ENCODE data around the gene CSNK1D. TPM values are rescaled to one million over a fixed set of nuclear protein-coding genes. Genes with fewer than 3 reads are reported as not detected.
A peak's percentile ranks its signal among the peaks of the same experiment; 100 is the strongest.

Gene CSNK1D
- total and polyA plus RNA-seq, 8 donors, result 47.1 to 107 (median 66.0) TPM

DNA sequence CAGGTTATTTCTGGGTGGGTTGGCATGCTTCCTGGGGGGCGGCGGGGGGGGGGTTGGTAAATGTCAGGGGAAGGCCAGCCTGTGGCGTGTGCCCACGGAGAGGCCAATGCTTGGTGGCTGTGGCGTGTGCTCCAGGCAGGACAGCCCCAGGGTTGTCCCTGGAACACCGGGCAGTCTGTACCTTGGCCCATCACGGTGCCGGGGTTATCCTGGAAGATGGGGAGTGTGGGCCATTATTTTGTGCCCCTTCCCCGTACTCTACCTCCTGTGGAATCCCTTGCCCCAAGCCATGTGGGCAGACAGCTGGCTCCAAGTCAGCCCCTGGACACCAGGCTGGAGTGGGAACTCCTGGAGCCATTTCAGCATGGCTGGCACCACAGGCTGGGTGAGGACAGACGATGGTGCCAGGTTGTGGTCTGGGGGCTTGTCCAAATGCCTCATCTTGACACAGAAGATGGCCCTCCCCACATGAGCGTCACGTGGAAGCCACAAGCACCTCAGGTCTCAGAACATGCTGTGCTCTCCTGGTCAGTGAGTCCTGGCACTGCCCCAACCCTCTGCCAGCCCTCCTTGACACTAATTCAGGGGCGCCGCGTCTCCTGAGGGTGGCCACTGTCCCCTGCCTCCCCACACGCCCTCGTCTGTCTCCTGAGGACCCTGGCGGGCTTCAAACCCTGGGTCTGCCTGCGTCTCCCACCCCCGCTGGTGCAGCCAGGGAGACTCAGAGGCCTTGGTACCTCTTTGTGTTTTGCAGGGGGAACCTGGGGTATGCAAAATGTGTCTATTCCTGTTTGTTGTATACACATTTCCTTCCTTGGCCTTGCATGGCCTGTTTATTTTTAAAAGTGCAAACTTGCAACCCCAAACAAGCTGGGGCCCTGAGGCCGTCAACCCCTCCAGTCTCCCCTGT is 40.4 kb downstream of the CSNK1D start:
- Histone ChIP-seq H3K9me3 (no peaks in the 10 kb centered on the region), H3K4me3 (no peak overlapping the region), H3K36me3 (no peaks in the 10 kb centered on the region), H3K27ac (no peak overlapping the region), H3K27me3 (no peaks in the 10 kb centered on the region), H3K4me1 (peaks cover 7 to 10% (median 7%) of the 10 kb centered on the region in 3 donors)
- 74 to 87% methylated on average over 18 to 21 of the region's 21 CpGs for WGBS, 2 donors
- ATAC-seq (no peak), DNase-seq (peak in 2 of 6 donors; percentile 42 to 51), FAIRE-seq (no peak)
- intact Hi-C loops (cut with DNase I), result loop anchor here in 1 of 3 donors (10.0 kb wide), 1 partner anchor 92 kb away; no protein-coding TSS in a partner anchor
- TF ChIP-seq, protein P1, sequence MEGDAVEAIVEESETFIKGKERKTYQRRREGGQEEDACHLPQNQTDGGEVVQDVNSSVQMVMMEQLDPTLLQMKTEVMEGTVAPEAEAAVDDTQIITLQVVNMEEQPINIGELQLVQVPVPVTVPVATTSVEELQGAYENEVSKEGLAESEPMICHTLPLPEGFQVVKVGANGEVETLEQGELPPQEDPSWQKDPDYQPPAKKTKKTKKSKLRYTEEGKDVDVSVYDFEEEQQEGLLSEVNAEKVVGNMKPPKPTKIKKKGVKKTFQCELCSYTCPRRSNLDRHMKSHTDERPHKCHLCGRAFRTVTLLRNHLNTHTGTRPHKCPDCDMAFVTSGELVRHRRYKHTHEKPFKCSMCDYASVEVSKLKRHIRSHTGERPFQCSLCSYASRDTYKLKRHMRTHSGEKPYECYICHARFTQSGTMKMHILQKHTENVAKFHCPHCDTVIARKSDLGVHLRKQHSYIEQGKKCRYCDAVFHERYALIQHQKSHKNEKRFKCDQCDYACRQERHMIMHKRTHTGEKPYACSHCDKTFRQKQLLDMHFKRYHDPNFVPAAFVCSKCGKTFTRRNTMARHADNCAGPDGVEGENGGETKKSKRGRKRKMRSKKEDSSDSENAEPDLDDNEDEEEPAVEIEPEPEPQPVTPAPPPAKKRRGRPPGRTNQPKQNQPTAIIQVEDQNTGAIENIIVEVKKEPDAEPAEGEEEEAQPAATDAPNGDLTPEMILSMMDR (IDR thresholded peaks at IDR 0.05), result no peak

DNA sequence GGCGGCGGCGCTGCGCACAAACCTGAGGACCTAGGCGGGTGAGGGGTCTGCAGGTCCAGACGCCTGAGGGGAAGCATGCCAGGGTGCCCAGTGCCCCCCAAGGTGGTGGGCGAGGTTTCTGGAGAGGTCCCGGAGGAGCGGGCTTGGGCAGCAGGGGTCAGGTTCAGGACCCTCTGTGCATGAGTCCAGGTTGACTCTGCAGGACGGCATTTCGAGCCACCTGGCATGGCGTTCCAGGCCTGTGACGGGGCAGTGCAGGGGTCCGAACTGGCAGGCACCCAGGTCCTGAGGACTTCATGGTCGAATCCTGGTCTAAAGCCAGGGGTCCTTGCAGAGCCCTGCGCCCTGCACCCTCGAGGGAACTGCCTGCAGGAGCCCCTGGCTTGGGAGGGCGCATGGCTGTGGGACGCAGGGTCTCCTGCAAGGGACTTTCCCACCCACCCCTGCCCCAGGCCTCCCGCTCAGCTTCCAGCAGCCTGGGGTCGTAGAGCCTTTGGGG is 41.1 kb downstream of the CSNK1D start:
- H3K27ac ChIP-seq, result no peak overlapping the region
- H3K4me3 ChIP-seq, result no peak overlapping the region
- FAIRE-seq (no peak), DNase-seq (peak in 2 of 6 donors; percentile 51 to 82), ATAC-seq (no peak)
- TF ChIP-seq, protein P1 (IDR thresholded peaks at IDR 0.05), result no peak
- peaks cover 7 to 10% (median 7%) of the 10 kb centered on the region in 3 donors for H3K4me1 ChIP-seq
- H3K36me3 ChIP-seq, result no peaks in the 10 kb centered on the region
- no peaks in the 10 kb centered on the region for H3K27me3 ChIP-seq
- intact Hi-C loops (cut with DNase I), result loop anchor here in 1 of 3 donors (10.0 kb wide), 1 partner anchor 92 kb away; no protein-coding TSS in a partner anchor
- 82 to 85% methylated on average over 21 of the region's 21 CpGs for WGBS, 2 donors
- H3K9me3 ChIP-seq, result no peaks in the 10 kb centered on the region

DNA sequence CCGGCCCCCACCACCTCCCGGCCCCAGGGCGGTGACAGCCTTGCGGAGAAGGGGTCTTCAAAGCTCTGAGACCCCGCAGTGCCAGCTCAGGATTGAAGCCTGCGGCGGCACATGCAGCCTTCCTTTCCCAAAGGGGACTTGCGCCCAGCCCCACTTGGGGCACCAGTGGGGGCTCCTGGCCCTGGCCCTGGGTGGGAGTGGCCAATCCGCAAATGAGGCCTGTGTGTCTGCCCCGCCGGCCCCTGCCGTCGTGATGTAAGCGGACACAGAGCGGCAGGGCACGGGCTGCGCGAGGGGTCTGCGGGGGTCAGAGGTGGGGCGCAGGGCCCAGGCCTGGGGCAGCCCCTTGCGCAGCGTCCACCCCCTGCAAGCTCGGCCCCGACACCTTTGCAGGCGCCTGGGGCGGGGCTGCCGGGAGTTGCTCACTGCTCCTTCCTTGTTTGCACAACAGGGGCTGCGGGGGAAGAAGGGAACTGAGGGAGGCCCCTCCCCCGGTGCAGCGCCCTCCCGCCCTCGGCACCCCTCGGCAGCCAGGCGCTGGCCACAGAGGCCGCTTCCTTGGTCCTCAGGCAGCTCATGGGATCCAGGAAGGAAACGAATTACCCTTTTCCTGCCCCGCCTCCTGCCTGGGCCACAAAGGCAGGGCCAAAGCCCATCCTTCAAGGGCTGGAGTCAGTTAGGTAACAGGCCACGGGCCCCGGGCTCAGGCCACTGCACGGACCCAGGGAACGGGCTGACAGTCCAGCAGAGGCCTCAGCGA is 41.8 kb downstream of the CSNK1D start:
- Histone ChIP-seq H3K9me3 (no peaks in the 10 kb centered on the region), H3K4me3 (peak overlapping the region; percentile 14 to 40 (median 28)), H3K36me3 (no peaks in the 10 kb centered on the region), H3K27ac (peak overlapping the region in 3 of 4 donors; percentile 39 to 69 (median 66)), H3K27me3 (no peaks in the 10 kb centered on the region), H3K4me1 (peaks cover 7 to 10% (median 7%) of the 10 kb centered on the region in 3 donors)
- intact Hi-C loops (cut with DNase I), result loop anchor here in 1 of 3 donors (10.0 kb wide), 1 partner anchor 93 kb away; no protein-coding TSS in a partner anchor
- FAIRE-seq (no peak), DNase-seq (peak in 4 of 6 donors; percentile 35 to 79 (median 72)), ATAC-seq (peak; percentile 25 to 47 (median 40))
- 25 to 32% methylated on average over 22 to 42 of the region's 42 CpGs for WGBS, 2 donors
- TF ChIP-seq, protein P1 (IDR thresholded peaks at IDR 0.05), result no peak

DNA sequence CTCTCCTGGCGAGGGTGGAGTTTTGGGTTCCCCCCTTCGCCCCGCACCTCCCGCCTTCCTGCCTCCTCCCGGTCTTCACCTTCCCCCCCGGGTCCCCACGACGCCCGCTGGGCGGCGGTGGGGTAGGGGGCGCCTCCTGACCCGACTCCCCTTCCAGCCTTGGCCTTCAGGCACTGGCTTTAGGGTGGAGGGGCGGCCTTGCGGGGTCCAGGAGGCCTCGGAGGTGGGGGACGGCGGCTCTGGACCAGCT is 42.3 kb downstream of the CSNK1D start:
- Histone ChIP-seq H3K4me1 (peaks cover 4 to 9% (median 6%) of the 10 kb centered on the region in 3 donors), H3K4me3 (peak overlapping the region; percentile 14 to 40 (median 28)), H3K36me3 (no peaks in the 10 kb centered on the region), H3K9me3 (no peaks in the 10 kb centered on the region), H3K27me3 (no peaks in the 10 kb centered on the region), H3K27ac (peak overlapping the region in 3 of 4 donors; percentile 39 to 69 (median 66))
- DNase-seq (no peak), ATAC-seq (peak in 2 of 4 donors; percentile 0 to 22), FAIRE-seq (no peak)
- 4 to 8% methylated on average over 14 to 18 of the region's 18 CpGs for WGBS, 2 donors
- intact Hi-C loops (cut with DNase I), result loop anchor here in 1 of 3 donors (10.0 kb wide), 1 partner anchor 94 kb away; no protein-coding TSS in a partner anchor
- TF ChIP-seq, protein P1 (IDR thresholded peaks at IDR 0.05), result no peak

Measured in pancreas (tissue), 10 donors.